Endothelial cell of umbilical vein (primary cell): ENCODE data around the gene TRPC4AP. TPM values are rescaled to one million over a fixed set of nuclear protein-coding genes. Genes with fewer than 3 reads are reported as not detected.

ENCODE experiments used
- BruUV-seq: library from RNA; stranded (reverse); fragments of 400-500 nt; replicated peaks from 2 replicates; lab custom pipeline; 2021; lab: Mats Ljungman, UMichigan
- CTCF ChIA-PET: fragments of 300-600, 350-600 bp; sonication (Branson Sonifier 250); formaldehyde crosslinking; loops from one replicate; lab custom pipeline; 2021; ENCODE audit warnings: antibody characterized with exemption, inconsistent platforms; lab: Charles Lee
- POLR2A ChIA-PET: fragments of 300-600, 350-600 bp; sonication (Branson Sonifier 250); formaldehyde crosslinking; loops from one replicate; lab custom pipeline; 2021; ENCODE audit warnings: antibody characterized with exemption, inconsistent platforms; lab: Charles Lee
- DNase-seq: peaks from one replicate; pipeline ENCODE4 v3.0.0-alpha.2; 2011; ENCODE audit warnings: low read depth, low spot score
- FAIRE-seq: peaks from 2 replicates; lab custom pipeline; 2011; peaks lifted over from hg19 to GRCh38; lab: Jason Lieb, UNC
- H2AFZ ChIP-seq: 2 replicates; pipeline ENCODE4 v1.6.0; 2012; ENCODE audit warnings: low read depth, low read length, control low read depth, inconsistent platforms
- H3K27ac ChIP-seq: 2 replicates; pipeline ENCODE4 v1.5.1; 2011; ENCODE audit warnings: low read depth, mild to moderate bottlenecking, control low read depth, low read length, moderate library complexity; ENCODE audit not compliant: insufficient read depth
- H3K27me3 ChIP-seq, 2 experiments: 2 replicates each; pipeline versions ENCODE4 v1.6.0 to v1.6.1; 2011; ENCODE audit warnings: low read length in 2 of 2, mixed read lengths in 1 of 2; ENCODE audit not compliant: control insufficient read depth in 2 of 2, insufficient read depth in 2 of 2
- H3K36me3 ChIP-seq, 2 experiments: 2 replicates in 1 of 2; 3 replicates in 1 of 2; pipeline ENCODE4 v1.5.1; 2011; ENCODE audit warnings: low read length in 2 of 2, mild to moderate bottlenecking in 1 of 2, moderate library complexity in 1 of 2; ENCODE audit not compliant: control insufficient read depth in 2 of 2, insufficient read depth in 2 of 2; ENCODE audit errors: extremely low read depth in 1 of 2
- H3K4me1 ChIP-seq: 3 replicates; pipeline ENCODE4 v1.5.1; 2011; ENCODE audit warnings: mild to moderate bottlenecking, low read length; ENCODE audit not compliant: control insufficient read depth, insufficient read depth; ENCODE audit errors: extremely low read depth
- H3K4me2 ChIP-seq: 2 replicates; pipeline ENCODE4 v1.6.1; 2011; ENCODE audit warnings: low read length, control low read depth, mixed read lengths; ENCODE audit not compliant: insufficient read depth
- H3K4me3 ChIP-seq, 3 experiments: fragments of 200-600 bp in 1 of 3; sonication (generic), shearing (Covaris generic) in 1 of 3; replicated peaks in 1 of 3; 2 replicates each; pipeline ENCODE4 v1.5.1; 2011 to 2016; ENCODE audit warnings: control low read depth in 3 of 3, low read length in 3 of 3, mild to moderate bottlenecking in 2 of 3, inconsistent platforms in 1 of 3, low read depth in 1 of 3, moderate library complexity in 1 of 3; ENCODE audit not compliant: insufficient read depth in 1 of 3
- H3K79me2 ChIP-seq: 2 replicates; pipeline ENCODE4 v1.6.0; 2012; ENCODE audit warnings: low read length, inconsistent platforms; ENCODE audit not compliant: control insufficient read depth, insufficient read depth
- H3K9ac ChIP-seq: replicated peaks from 2 replicates; pipeline ENCODE3; 2011; ENCODE audit warnings: low read length, control low read depth; ENCODE audit not compliant: insufficient read depth; ENCODE audit errors: extremely low read depth
- H3K9me1 ChIP-seq: replicated peaks from 3 replicates; pipeline ENCODE4 v1.6.0; 2011; ENCODE audit warnings: mild to moderate bottlenecking, low read length; ENCODE audit not compliant: control insufficient read depth, insufficient read depth; ENCODE audit errors: extremely low read depth
- H3K9me3 ChIP-seq: replicated peaks from 2 replicates; pipeline ENCODE4 v1.5.1; 2012; ENCODE audit warnings: low read length, inconsistent platforms; ENCODE audit not compliant: control insufficient read depth, insufficient read depth
- H4K20me1 ChIP-seq: replicated peaks from 2 replicates; pipeline ENCODE3; 2011; ENCODE audit warnings: mild to moderate bottlenecking, low read length; ENCODE audit not compliant: control insufficient read depth, insufficient read depth; ENCODE audit errors: extremely low read depth
- EZH2 ChIP-seq: IDR thresholded peaks from 2 replicates; pipeline ENCODE4 v1.6.1; 2012; ENCODE audit warnings: borderline replicate concordance, low read depth, mild to moderate bottlenecking, moderate library complexity, low read length, inconsistent platforms; ENCODE audit not compliant: severe bottlenecking
- FOS ChIP-seq: IDR thresholded peaks from 2 replicates; pipeline ENCODE4 v1.6.1; 2011; ENCODE audit warnings: mild to moderate bottlenecking, low read length, moderate library complexity, borderline replicate concordance; ENCODE audit not compliant: insufficient read depth
- GATA2 ChIP-seq: IDR thresholded peaks from 2 replicates; pipeline ENCODE4 v1.7.0; 2011; ENCODE audit warnings: low read depth, mild to moderate bottlenecking, moderate library complexity, mixed read lengths, low read length; ENCODE audit not compliant: insufficient read length, insufficient read depth
- JUN ChIP-seq: IDR thresholded peaks from 2 replicates; pipeline ENCODE4 v1.6.1; 2011; ENCODE audit warnings: borderline replicate concordance, low read depth; ENCODE audit not compliant: insufficient read length, insufficient read depth
- POLR2A ChIP-seq: IDR thresholded peaks from 2 replicates; pipeline ENCODE4 v1.6.1; 2012; ENCODE audit warnings: low read depth, mild to moderate bottlenecking, control low read depth, low read length
- POLR2AphosphoS5 ChIP-seq: IDR thresholded peaks from 2 replicates; pipeline ENCODE4 v1.6.1; 2012; ENCODE audit warnings: low read depth, mild to moderate bottlenecking, control low read depth, low read length, moderate library complexity; ENCODE audit not compliant: insufficient read depth
- dilution Hi-C: fragments of 300-500 bp; cut with MboI; formaldehyde crosslinking; loops from one replicate; pipeline ENCODE4 v1.15.0; 2019; ENCODE audit warnings: low sequenced_read_pairs; ENCODE audit not compliant: extremely low pct_ligation_motif_present
- intact Hi-C: fragments of 100-400 bp; cut with micrococcal nuclease; formaldehyde crosslinking; loops from one replicate; pipeline ENCODE4 v1.10.0; 2022
- polyA plus RNA-seq, 4 experiments: library from polyadenylated mRNA; depleted of rRNA in 3 of 4; stranded (reverse) in 3 of 4; unstranded in 1 of 4; fragments of >200 nt; gene quantifications; 2 replicates each; pipeline versions ENCODE4 v1.2.1 to v1.2.3, GENCODE V29; 2011 to 2012; ENCODE audit warnings: missing spikeins in 1 of 4
- total RNA-seq: library from RNA; stranded (reverse); gene quantifications from 2 replicates; pipeline ENCODE4 v1.2.3, GENCODE V29; 2021
- TF ChIP-seq, protein P1 (sequence below), 2 donors: IDR thresholded peaks; 1 replicate in 1 of 2; 2 replicates in 1 of 2; pipeline ENCODE4 v1.5.1; 2011; ENCODE audit warnings: low read length in 2 of 2, mild to moderate bottlenecking in 2 of 2, moderate library complexity in 2 of 2, control low read depth in 1 of 2, inconsistent platforms in 1 of 2, low read depth in 1 of 2; ENCODE audit not compliant: insufficient read depth in 1 of 2; ENCODE audit errors: extremely low read depth in 1 of 2

TRPC4AP gene
- total and polyA plus RNA-seq, 2 donors (not counting 3 experiments of a cell fraction or from before 2014, with no cell fraction given), result 89.0 to 103 TPM

DNA sequence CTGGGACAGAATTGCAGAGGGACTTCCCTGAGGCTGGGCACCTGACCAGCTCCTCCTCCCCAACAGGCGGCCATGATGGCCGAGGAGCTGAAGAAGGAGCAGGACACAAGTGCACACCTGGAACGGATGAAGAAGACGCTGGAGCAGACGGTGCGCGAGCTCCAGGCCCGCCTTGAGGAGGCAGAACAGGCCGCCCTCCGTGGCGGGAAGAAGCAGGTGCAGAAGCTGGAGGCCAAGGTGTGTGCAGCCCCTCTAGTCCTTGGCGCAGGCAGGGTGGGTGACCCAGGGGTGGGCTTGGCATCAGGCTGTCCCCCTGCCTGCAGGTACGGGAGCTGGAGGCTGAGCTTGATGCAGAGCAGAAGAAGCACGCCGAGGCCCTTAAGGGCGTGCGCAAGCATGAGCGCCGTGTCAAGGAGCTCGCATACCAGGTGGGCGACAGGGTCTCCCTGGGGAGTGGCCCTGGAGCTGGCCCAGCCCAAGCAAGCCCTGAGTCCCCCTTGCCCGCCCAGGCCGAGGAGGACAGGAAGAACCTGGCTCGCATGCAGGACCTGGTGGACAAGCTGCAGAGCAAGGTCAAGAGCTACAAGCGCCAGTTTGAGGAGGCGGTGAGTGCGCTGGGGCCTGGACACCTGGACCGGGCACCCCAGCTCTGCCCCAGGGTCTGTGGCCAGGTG, 91.5 kb downstream of the TRPC4AP start:
- no peak for TF ChIP-seq EZH2
- no peak for TF ChIP-seq POLR2A
- no peak for TF ChIP-seq JUN
- TF ChIP-seq, protein P1, sequence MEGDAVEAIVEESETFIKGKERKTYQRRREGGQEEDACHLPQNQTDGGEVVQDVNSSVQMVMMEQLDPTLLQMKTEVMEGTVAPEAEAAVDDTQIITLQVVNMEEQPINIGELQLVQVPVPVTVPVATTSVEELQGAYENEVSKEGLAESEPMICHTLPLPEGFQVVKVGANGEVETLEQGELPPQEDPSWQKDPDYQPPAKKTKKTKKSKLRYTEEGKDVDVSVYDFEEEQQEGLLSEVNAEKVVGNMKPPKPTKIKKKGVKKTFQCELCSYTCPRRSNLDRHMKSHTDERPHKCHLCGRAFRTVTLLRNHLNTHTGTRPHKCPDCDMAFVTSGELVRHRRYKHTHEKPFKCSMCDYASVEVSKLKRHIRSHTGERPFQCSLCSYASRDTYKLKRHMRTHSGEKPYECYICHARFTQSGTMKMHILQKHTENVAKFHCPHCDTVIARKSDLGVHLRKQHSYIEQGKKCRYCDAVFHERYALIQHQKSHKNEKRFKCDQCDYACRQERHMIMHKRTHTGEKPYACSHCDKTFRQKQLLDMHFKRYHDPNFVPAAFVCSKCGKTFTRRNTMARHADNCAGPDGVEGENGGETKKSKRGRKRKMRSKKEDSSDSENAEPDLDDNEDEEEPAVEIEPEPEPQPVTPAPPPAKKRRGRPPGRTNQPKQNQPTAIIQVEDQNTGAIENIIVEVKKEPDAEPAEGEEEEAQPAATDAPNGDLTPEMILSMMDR (IDR thresholded peaks at IDR 0.05; ENCODE audit: extremely low read depth in 1 of 2, insufficient read depth in 1 of 2, low read depth in 1 of 2, low read length in 2 of 2), result no peak
- TF ChIP-seq POLR2AphosphoS5, result no peak
- no peak for TF ChIP-seq FOS
- TF ChIP-seq GATA2, result no peak
- POLR2A ChIA-PET, result interaction anchor here (0.5 to 1.1 kb wide), 2 partner anchors 16 to 125 kb away, joined by 3 read pairs; partner anchors contain the start of gene ACSS2
- no peak overlapping the region for H3K4me2 ChIP-seq
- no peaks in the 10 kb centered on the region for H3K9me1 ChIP-seq
- no peak for DNase-seq
- no peak overlapping the region for H2AFZ ChIP-seq
- intact Hi-C loops, result no loop called here
- no peaks in the 10 kb centered on the region for H3K27me3 ChIP-seq
- BruUV-seq, result no TSS peak
- H3K79me2 ChIP-seq, result no peaks in the 10 kb centered on the region
- no peak overlapping the region for H3K9ac ChIP-seq
- peaks cover 3 to 86% of the 10 kb centered on the region in 2 experiments for H3K36me3 ChIP-seq
- dilution Hi-C loops, result no loop called here
- H3K9me3 ChIP-seq, result no peaks in the 10 kb centered on the region
- H3K27ac ChIP-seq, result no peak overlapping the region
- FAIRE-seq, result no peak
- CTCF ChIA-PET, result interaction anchor here (0.6 to 3.8 kb wide), 9 partner anchors 16 to 166 kb away, joined by 3 to 31 read pairs (median 3); partner anchors contain the start of gene GGT7
- no peak overlapping the region for H3K4me3 ChIP-seq
- no peaks in the 10 kb centered on the region for H4K20me1 ChIP-seq
- H3K4me1 ChIP-seq, result no peaks in the 10 kb centered on the region
